Right lobe of liver (tissue), 4 donors: ENCODE results near the gene TSHZ3.

Source experiments
- CTCF ChIP-seq, 4 donors: fragments of 200-600 bp in 3 of 4; fragments of 450-650 bp in 1 of 4; IDR thresholded peaks; one replicate each; pipeline versions ENCODE4 v1.5.1 to v1.8.0; 2016 to 2022; ENCODE audit warnings: antibody characterized with exemption in 4 of 4, mild to moderate bottlenecking in 2 of 4
- POLR2A ChIP-seq: fragments of 450-650 bp; IDR thresholded peaks from one replicate; pipeline ENCODE4 v1.6.1; 2017; ENCODE audit warnings: antibody characterized with exemption, mild to moderate bottlenecking
- donor health status: DM: no; HTN: no; CAD: no.
- donor health status: DM: no; HTN: no; CAD: no.
- donor health status: DM: no; HTN: yes; CAD: no.

GRCh38 chr19:31383553-31383952 lies 34.3 kb upstream of the TSHZ3 start:
- TF ChIP-seq CTCF (IDR thresholded peaks at IDR 0.05) (no peak), POLR2A (no peak)
